Ishikawa (cell line): ENCODE results near the gene EYA4.

Experiments used
- EP300 ChIP-seq: IDR thresholded peaks from 2 replicates; pipeline ENCODE4 v1.6.1; 2012; ENCODE audit warnings: borderline replicate concordance
- RAD21 ChIP-seq: IDR thresholded peaks from 2 replicates; pipeline ENCODE4 v1.6.1; 2012; ENCODE audit warnings: low read depth
- TCF12 ChIP-seq: IDR thresholded peaks from 2 replicates; pipeline ENCODE4 v1.6.1; 2012; ENCODE audit warnings: low read depth
- YY1 ChIP-seq: IDR thresholded peaks from 2 replicates; pipeline ENCODE4 v1.6.1; 2012; ENCODE audit warnings: low read depth
- ZBTB7A ChIP-seq: IDR thresholded peaks from 2 replicates; pipeline ENCODE4 v1.6.1; 2012; ENCODE audit warnings: low read depth
- TF ChIP-seq, protein P1 (sequence below): IDR thresholded peaks from 2 replicates; pipeline ENCODE4 v1.6.1; 2012
- TF ChIP-seq, protein P2 (sequence below): IDR thresholded peaks from 2 replicates; pipeline ENCODE4 v1.6.1; 2012

DNA sequence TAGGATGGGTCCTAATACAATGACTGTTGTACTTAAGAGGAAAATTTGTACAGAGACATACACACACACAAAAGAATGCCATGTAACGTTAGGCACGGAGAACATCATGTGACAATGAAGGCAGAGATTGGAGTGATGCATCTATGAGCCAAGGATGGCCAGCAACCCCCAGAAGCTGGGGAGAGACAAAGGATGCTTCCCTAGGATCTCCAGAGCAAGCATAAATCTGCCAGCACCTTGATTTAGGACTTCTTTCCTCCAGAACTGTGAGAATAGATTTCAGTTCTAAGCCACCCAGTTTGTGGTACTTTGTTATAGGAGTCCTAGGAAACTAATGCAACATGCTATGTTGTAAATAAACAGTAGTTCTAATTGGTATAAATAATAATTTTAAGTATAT lies 25.0 kb downstream of the EYA4 start:
- TF ChIP-seq, protein P1, sequence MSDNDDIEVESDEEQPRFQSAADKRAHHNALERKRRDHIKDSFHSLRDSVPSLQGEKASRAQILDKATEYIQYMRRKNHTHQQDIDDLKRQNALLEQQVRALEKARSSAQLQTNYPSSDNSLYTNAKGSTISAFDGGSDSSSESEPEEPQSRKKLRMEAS, result no peak
- no peak for TF ChIP-seq ZBTB7A
- no peak for TF ChIP-seq YY1
- no peak for TF ChIP-seq TCF12
- TF ChIP-seq EP300, result no peak
- TF ChIP-seq, protein P2, sequence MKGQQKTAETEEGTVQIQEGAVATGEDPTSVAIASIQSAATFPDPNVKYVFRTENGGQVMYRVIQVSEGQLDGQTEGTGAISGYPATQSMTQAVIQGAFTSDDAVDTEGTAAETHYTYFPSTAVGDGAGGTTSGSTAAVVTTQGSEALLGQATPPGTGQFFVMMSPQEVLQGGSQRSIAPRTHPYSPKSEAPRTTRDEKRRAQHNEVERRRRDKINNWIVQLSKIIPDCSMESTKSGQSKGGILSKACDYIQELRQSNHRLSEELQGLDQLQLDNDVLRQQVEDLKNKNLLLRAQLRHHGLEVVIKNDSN, result no peak
- no peak for TF ChIP-seq RAD21
